ENCODE results near the gene PLEKHH1. TPM values are rescaled to one million over a fixed set of nuclear protein-coding genes. Genes with fewer than 3 reads are reported as not detected.

The PLEKHH1 gene
- total RNA-seq, 2 donors from 2014 or later, result 2.3 to 5.3 TPM

GRCh38 chr14:67515386-67516079, 17.6 kb upstream of the PLEKHH1 start:
- no peaks in the 10 kb centered on the region for H3K36me3 ChIP-seq
- H3K27ac ChIP-seq, result no peak overlapping the region
- no peaks in the 10 kb centered on the region for H3K9me3 ChIP-seq
- TF ChIP-seq, protein P1, sequence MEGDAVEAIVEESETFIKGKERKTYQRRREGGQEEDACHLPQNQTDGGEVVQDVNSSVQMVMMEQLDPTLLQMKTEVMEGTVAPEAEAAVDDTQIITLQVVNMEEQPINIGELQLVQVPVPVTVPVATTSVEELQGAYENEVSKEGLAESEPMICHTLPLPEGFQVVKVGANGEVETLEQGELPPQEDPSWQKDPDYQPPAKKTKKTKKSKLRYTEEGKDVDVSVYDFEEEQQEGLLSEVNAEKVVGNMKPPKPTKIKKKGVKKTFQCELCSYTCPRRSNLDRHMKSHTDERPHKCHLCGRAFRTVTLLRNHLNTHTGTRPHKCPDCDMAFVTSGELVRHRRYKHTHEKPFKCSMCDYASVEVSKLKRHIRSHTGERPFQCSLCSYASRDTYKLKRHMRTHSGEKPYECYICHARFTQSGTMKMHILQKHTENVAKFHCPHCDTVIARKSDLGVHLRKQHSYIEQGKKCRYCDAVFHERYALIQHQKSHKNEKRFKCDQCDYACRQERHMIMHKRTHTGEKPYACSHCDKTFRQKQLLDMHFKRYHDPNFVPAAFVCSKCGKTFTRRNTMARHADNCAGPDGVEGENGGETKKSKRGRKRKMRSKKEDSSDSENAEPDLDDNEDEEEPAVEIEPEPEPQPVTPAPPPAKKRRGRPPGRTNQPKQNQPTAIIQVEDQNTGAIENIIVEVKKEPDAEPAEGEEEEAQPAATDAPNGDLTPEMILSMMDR (IDR thresholded peaks at IDR 0.05), result no peak
- H3K4me3 ChIP-seq, result peak overlapping the region; percentile 75 to 96
- H3K4me1 ChIP-seq, result peaks cover 0 to 20% of the 10 kb centered on the region in 2 donors
- no peaks in the 10 kb centered on the region for H3K27me3 ChIP-seq
- DNase-seq (ENCODE audit: low spot score), result no peak

GRCh38 chr14:67516676-67517075, 16.4 kb upstream of the PLEKHH1 start:
- Histone ChIP-seq H3K27me3 (no peaks in the 10 kb centered on the region), H3K4me1 (peaks cover 0 to 20% of the 10 kb centered on the region in 2 donors), H3K36me3 (no peaks in the 10 kb centered on the region), H3K27ac (no peak overlapping the region), H3K4me3 (no peak overlapping the region), H3K9me3 (no peaks in the 10 kb centered on the region)
- TF ChIP-seq, protein P1 (IDR thresholded peaks at IDR 0.05), result no peak
- no peak for DNase-seq (ENCODE audit: low spot score)

DNA sequence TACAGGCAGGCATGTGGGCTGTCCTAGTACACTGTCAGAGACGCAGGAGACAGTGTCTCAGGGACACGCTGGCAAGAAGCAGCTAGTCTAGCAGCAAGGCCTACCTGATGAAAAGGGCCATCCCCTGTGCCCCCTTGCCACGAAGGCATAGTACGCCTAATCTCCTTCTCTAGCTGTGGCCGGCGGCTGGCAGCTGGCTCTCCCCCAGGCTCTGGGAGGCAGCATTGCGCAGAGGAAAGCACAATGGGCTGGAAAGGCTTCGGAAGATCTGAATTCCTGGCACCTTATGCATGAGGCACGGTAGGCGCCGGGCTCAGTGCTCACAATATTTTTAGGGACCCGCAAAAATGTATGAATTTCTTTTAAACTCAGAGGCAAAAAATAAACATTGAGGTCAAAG, 16.0 kb upstream of the PLEKHH1 start:
- H3K9me3 ChIP-seq, result no peaks in the 10 kb centered on the region
- no peak for DNase-seq (ENCODE audit: low spot score)
- no peak overlapping the region for H3K27ac ChIP-seq
- H3K27me3 ChIP-seq, result no peaks in the 10 kb centered on the region
- no peak overlapping the region for H3K4me3 ChIP-seq
- TF ChIP-seq, protein P1 (IDR thresholded peaks at IDR 0.05), result peak in 1 of 2 donors; percentile 38
- H3K36me3 ChIP-seq, result no peaks in the 10 kb centered on the region
- H3K4me1 ChIP-seq, result peaks cover 0 to 20% of the 10 kb centered on the region in 2 donors

DNA sequence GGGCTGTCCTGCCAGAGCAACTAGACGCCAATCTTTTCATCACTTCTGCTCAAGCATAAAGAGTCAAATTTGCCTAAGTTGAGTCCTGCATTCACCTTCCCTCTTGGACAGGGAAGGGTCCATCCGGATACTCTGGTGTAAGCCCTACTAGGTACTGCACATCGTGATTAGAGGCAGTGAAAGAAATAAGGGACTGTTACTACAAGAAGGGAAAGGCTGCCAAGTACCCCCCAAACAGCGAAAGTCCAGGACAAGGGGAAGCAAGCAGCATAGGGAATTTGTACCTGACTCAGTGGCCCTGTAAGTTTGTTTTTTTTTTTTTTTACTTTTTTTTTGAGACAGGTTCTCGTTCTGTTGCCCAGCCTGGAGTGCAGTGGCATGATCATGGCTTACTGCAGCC, 13.7 kb upstream of the PLEKHH1 start:
- Histone ChIP-seq H3K36me3 (no peaks in the 10 kb centered on the region), H3K9me3 (no peaks in the 10 kb centered on the region), H3K4me1 (peaks cover 0 to 15% of the 10 kb centered on the region in 2 donors), H3K27ac (no peak overlapping the region), H3K27me3 (no peaks in the 10 kb centered on the region), H3K4me3 (no peak overlapping the region)
- no peak for DNase-seq (ENCODE audit: low spot score)
- TF ChIP-seq, protein P1 (IDR thresholded peaks at IDR 0.05), result no peak

GRCh38 chr14:67520482-67520881, 12.6 kb upstream of the PLEKHH1 start:
- H3K27ac ChIP-seq, result no peak overlapping the region
- no peaks in the 10 kb centered on the region for H3K27me3 ChIP-seq
- no peaks in the 10 kb centered on the region for H3K9me3 ChIP-seq
- peaks cover 0 to 11% of the 10 kb centered on the region in 2 donors for H3K4me1 ChIP-seq
- TF ChIP-seq, protein P1 (IDR thresholded peaks at IDR 0.05), result no peak
- no peak overlapping the region for H3K4me3 ChIP-seq
- DNase-seq (ENCODE audit: low spot score), result no peak
- H3K36me3 ChIP-seq, result no peaks in the 10 kb centered on the region

GRCh38 chr14:67522270-67522669, 10.8 kb upstream of the PLEKHH1 start:
- H3K4me3 ChIP-seq, result no peak overlapping the region
- no peak for DNase-seq (ENCODE audit: low spot score)
- no peaks in the 10 kb centered on the region for H3K36me3 ChIP-seq
- H3K9me3 ChIP-seq, result no peaks in the 10 kb centered on the region
- H3K27me3 ChIP-seq, result no peaks in the 10 kb centered on the region
- peaks cover 0 to 3% of the 10 kb centered on the region in 2 donors for H3K4me1 ChIP-seq
- TF ChIP-seq, protein P1 (IDR thresholded peaks at IDR 0.05), result no peak
- peak overlapping the region in 1 of 2 donors; percentile 32 for H3K27ac ChIP-seq
